GM12892 (cell line): ENCODE results near the gene BST1.

Experiments used
- POLR2A ChIP-seq: IDR thresholded peaks from 2 replicates; pipeline ENCODE4 v1.6.1; 2011; ENCODE audit warnings: low read depth, low read length, control low read depth
- TAF1 ChIP-seq: IDR thresholded peaks from 2 replicates; pipeline ENCODE4 v1.6.1; 2011; ENCODE audit warnings: low read depth, mild to moderate bottlenecking, control low read depth, low read length, borderline replicate concordance

DNA sequence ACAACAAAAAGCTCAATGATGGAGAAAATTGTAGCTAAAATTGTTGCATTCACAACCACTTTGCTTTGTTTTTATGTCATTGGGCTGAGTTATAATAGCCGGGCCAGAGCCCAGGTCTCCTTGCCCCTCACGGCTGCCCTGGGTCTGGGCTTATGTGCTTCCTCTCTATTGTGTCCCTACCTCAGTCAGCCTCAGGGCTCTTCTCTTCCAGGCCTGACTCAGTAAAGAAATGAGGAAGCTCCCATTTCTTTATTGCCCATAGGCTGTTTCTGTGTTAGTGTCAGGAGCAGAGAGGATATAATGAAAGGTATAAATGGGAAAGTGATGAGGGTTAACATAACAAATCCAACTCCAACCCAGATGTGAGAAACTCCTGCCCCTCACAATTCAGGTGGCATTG, 18.0 kb downstream of the BST1 start:
- no peak for TF ChIP-seq TAF1
- TF ChIP-seq POLR2A, result no peak
